NCI-H1105 (cell line): Measurements from ENCODE around the gene EIF3B.
"Not testable (repeated sequence)": the region's sequence is repeated elsewhere in the genome, so short reads cannot be mapped to it uniquely, and the experiment has no call there.

Source experiments
- DNase-seq: peaks from one replicate; lab custom pipeline; 2025; lab: John Stamatoyannopoulos, UW

EIF3B gene

DNA sequence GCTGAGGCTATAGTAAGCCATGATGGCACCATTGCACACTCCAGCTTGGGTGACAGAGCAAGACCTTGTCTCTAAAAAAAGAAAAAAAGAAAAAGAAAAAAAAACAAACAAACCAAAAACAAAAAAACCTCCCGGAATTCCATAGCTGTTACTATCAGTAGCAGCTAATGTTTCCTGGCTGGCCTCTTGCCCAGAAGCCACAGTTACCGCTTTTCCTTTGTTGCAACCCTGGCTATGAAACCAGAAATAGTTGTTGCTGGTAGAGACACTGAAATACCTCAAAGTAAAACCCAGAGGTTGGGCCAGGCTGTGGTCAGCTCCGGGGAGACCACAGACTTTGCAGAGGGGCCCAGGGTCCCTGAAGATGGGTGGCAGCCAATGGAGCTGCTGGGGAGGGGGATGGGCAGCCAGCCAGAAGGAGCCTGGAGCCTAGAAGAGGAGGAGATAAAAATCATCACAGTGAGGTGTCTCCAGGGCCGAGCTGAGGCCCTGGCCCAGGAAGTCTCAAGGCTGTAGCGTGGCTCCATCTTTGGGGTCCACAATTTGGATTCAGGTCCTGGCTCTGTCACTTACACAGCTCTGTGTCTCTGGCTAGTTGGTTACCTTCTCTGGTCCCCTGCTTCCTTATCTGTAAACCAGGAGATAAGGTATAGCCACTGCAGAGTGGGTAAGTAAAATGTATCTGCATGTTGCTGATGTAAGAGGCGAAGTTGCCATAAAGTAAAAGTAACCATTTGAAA is 45.4 kb downstream of the EIF3B start:
- DNase-seq = peak; percentile 14

DNA sequence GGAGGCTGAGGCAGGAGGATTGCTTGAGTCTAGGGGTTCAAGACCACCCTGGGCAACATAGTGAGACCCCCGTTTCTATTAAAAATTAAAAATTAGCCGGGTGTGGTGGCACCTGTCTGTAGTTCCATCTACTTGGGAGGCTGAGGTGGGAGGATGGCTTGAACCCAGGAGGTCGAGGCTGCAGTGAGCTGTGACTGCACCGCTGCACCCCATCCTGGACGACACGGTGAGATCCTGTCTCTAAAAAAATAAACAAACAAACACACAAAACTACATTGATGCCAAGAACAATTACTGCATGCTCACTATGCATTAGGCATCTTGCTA is 48.0 kb downstream of the EIF3B start:
- no peak for DNase-seq

DNA sequence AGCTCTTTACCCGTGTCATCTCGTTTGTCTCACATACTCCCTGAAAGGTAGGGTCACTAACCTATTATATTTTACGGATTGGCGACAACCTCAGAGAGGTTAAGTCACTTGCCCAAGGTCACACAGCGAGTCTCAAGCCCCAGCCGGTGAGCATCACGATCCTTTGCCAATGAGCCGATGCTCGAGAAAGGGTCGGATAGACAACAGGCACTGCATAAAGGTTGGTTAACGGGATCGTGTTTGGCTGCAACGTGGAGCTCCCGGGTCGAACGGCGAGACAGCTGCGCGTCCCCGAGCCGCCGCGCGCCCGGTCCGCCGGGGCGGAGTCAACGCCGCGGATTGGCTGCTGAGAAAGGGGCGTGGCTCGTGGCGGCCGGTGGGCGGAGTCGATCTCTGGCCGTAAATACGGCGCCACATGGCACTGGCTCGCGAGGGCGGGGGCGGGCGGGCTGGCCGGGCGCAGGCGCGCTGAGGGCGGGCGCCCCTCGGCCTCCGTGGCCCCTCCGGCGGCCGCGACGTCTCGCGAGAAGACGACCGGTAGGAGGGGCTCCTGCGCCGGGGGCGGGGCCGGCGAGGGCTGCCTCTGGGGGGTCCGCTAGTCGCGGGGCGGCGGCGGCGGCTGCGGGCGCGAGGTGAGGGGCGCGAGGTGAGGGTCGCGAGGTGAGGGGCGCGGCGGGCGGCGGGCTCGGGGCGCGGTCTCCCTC is 48.5 kb downstream of the EIF3B start, which contains the start of gene CHST12:
Gene CHST12, plus strand, starts transcription at position 598 of the 704 bp plus-strand sequence. CDS start 29,029 bp downstream, outside the sequence.
- peak; percentile 88 for DNase-seq

DNA sequence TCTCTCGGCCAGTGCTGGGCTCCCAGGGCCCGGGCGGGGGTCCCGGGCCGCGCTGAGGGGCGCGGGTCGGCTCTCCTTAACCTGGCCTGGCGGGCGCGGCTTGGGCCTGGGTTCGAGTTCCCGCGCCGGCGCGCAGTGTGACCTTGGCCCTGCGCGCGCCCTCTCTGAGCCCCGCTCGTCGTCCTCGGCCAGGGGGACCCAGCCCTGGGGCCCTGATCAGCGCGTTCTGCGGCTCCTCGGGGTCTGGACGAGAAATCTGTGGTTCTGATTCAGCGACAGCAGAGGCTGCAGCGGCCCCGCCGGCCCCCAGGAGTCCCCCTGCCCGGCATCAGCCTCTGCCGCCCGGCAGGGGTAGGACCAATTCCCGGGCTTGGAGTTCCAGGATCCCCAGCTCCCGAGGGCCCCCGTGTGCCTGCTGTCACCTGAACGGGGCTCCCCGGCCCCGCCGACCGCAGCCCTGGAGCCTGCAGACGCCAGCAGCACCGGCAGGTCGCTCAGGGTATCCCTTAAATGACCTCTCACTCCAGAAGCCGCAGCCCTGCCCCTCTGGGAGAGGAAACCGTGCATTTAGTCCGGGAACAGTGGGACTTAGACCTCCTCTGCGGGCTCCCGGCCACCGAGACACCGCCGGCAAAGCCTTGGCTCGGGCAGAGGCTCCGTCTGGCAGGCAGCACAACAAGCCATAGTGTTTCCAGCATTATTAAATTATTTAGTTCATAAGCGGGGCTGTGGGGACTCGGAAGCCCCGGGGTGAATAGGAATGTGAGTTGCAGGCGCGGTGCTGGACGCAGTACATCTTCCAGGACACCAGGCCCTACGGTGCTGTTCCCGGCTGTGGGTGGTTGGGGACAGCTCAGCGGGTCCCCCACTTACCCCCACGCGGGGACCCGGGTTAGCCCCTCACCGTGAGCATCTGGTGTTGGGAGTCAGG is 49.4 kb downstream of the EIF3B start:
- DNase-seq = peak; percentile 4

DNA sequence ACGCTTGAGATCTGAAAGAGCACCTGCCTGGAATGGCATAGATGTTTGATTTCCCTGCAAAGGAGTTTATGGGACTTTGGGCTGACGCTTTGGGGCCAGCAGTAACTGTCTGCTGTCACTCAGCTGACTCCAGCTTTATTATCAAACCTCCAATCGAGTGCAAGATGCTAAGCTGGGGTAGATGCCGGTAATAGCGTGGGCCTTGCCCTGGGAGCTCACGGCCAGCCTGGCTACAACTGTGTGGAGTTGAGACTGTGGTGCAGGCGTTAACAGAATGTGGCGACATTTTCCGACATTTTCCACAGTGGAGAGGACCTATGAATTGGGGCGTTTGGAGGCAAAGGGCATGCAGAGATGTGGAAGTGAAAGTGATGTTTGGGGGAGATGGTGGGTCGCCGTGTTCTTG is 50.1 kb downstream of the EIF3B start:
- no peak for DNase-seq

DNA sequence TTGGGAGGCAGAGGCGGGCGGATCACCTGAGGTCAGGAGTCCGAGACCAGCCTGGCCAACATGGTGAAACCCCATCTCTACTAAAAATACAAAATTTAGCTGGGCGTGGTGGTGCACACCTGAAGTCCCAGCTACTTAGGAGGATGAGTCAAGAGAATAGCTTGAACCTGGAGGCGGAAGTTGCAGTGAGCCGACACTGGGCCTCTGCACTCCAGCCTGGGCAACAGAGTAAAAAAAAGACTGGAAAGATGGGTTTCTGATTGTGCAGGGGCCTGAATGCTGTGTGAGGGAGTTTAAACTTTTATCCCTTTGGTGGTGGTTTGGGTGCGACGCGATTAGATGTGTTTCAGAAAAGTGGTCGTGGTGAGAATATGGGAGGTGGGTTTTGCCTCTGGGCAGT is 50.6 kb downstream of the EIF3B start:
- DNase-seq = no peak

DNA sequence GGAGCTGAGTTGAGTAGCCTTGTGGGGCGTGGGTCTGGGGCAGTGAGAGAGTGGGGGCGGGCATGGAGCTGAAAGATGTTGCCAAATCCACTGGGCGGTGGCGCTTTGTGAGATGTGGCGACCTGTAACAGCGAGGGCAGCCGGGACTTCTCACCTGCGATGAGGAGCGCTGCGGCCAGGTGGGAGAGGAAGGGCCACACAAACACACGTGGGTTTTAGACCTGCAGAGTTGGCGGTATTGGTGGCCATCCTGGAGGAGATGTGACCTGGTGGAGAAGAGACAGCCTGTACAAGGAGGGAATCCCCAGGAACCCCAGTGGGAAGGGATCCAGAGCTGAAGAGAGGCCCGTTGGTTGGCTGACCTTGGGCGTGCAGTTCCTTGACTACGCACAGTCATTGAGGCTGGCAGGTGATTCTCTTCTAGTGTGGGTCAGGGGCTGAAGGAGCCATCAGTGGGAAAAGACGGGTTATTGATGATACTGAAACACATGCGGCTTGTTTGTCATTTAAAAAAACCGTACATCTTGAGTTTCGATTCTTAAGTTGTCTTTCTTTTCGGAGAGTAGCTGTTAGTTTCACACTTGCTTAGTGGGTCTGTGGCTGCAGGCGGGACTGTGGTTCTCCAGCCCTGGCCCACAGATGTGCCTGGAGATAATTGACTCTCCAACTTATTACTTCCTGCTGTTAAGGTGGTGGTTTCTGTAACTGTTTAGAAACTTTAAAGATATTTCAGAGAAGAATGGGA is 51.1 kb downstream of the EIF3B start:
- no peak for DNase-seq

DNA sequence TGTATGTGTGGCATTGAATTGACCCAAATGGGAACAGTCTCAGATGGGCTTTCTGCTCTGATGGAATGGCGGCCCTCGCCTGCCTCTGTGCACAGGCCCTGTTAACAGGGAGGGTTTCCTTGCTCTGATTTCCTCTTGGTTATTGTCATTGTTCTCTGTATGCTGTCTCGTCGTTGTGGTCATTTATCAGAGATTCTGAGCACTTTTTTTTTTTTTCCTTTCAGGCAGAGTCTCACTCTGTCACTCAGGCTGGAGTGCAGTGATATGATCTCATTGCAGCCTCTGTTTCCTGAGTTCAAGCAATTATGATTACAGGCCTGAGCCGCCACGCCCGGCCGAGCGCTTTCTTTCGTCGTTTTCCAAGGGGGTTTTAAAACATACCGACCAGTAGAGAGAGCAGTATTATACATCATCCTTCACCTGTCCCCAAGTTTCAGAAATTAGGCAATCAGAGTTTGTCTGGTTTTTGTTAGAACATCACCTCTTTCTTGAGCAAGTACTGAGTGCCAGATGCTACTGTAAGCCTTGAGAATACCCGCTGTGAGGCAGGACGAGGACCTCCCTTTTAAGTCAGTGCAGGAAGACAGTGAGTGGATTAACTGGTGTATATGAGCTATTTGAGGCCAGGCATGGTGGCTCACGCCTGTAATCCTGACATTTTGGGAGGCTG is 55.3 kb downstream of the EIF3B start:
- DNase-seq = no peak

DNA sequence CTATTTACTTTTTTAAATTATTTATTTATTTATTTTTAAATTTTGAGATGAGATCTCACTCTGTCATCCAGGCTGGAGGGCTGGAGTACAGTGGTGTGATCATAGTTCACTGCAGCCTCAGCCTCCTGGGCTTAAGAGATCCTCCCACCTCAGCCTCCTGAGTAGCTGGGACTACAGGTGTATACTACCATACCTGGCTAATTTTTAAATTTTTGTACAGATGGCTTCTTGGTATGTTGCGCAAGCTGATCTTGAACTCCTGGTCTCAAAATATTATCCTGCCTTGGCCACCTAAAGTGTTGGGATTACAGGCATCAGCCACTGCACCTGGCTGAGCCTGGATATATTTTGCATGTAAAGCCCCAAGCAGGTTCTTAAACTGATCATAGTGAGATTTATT is 56.4 kb downstream of the EIF3B start:
- no peak for DNase-seq

DNA sequence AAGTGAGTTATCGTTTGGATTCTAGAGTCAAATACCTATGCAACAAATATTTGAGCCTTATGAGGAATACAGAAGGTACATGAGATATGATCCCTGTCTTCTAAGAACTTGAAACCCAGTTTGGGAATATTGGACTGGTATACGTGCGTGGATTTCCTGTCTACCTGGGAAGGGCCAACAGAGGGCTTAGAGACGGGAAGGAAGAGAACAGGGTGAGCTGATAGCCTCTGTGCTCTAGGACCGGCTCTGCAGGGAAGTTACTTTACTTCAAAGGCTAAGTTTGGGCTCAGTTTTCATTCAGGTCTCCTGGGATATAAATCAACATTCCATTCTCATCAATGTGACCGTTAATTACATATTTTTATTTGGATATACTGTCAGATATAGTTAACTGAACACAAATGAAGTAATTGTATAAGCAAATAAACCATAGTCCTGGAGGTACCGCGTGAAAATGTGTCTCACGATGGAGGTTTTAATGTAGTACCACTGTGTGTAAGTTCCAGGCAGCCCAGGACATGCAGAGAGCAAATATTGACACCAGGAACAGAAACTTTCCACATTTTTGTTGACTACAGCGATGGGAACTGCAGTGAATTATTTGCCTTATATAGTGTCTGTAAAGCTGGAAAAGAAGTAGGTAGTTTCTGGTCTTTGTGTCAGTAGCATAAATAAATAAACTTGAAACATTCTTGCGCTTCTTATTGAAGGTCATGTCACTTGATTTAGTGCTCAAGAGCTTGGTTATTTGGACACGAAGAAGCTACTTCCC is 57.4 kb downstream of the EIF3B start:
- no peak for DNase-seq

DNA sequence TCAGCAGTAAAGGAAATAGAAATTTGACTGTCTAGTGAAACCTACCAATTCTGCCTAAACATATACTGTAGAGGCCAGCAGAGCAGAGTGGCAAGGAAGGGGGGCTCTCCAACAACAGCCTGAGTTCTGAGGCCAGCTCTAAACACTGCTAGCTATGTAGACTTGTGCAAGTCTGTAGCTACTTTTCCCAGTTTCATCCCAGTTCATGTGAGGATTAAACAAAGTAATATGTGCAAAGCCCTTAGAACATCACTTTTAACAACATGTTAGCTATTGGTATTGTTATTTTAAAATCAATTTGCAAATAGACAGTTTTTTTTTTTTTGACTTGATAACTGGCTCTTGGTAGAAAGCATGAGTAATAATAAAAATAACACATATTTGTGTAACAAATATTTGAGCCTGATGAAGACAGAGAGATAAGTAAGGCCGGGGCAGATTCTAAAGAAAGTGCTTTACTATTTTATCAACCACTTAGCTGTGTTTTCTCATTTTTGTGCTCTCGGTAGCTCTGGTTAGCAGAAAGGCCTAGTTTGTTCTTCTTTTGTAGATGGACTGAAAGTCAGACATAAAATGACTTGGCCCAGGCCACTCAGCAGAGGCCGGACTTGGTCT is 58.1 kb downstream of the EIF3B start:
- no peak for DNase-seq

DNA sequence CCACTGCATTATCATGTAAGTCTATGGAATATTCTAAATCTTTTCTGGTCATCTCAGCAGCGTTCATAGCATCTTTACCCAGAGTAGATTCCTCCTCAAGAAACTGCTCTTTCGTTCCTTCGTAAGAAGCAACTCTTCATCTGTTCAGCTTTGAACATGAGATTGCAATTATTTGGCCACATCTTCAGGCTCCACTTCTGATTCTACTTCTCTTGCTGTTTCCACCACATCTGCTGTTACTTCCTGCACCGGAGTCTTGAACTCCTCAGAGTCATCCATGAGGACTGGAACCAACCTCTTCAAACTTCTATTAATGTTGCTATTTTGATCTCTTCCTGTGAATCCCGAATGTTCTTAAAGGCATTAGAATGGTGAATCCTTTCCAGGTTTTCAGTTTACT is 61.4 kb downstream of the EIF3B start:
- DNase-seq = no peak

DNA sequence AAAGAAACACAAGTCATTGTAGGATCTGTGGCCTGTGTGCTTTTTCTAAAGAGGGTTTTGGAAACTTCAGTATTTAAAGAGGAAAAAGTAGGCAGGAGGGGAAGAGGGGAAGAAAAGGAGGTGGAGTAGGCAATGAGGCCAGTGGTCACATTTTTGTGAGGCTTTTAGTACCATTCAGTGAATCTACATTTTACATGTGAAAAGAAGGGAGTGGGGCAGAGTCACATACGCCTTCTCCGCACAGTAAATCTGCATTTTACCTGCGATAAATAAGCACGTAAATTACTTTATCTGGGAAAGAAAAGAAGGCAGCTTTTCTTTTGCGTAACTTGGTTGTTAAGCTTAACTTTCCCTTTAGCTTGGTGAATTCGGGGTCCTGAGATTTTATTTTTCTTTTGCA is 62.0 kb downstream of the EIF3B start:
- DNase-seq = no peak

DNA sequence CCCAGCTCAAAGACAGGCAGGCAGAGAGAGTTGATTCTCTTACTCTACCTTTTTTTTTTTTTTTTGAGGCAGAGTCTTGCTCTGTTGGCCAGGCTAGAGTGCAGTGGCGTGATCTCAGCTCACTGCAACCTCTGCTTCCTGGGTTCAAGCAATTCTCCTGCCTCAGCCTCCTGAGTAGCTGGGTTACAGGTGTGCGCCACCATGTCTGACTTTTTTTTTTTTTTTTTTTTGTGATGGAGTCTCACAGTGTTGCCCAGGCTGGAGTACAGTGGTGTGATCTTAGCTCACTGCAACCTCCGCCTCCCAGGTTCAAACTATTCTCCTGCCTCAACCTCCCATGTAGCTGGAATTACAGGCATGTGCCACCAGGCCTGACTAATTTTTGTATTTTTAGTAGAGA is 62.6 kb downstream of the EIF3B start:
- not testable (repeated sequence) for DNase-seq

DNA sequence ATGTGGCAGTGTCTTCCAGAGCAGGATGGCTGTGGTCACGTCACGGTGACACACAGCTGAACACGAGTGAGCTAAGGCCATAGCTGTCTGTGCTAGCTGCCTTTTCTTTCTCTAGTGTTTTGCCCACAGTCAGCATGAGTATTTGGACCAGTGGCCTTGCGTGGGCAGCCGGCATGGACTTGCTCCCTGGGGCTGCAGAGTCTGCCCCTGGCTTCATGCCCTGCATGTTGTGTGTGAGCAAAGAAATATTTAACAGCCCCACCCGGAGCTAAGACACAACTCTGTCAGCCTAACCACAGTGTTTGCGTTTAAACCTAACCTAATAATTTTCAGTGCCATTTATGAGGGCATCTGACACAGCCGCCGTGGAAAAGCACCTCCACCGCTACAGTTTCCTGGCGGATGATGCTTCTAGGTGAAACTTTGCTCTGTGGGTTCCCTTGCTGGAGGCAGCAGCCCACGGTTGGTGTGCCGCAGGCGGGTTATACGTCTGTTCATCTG is 63.4 kb downstream of the EIF3B start:
- DNase-seq = no peak

DNA sequence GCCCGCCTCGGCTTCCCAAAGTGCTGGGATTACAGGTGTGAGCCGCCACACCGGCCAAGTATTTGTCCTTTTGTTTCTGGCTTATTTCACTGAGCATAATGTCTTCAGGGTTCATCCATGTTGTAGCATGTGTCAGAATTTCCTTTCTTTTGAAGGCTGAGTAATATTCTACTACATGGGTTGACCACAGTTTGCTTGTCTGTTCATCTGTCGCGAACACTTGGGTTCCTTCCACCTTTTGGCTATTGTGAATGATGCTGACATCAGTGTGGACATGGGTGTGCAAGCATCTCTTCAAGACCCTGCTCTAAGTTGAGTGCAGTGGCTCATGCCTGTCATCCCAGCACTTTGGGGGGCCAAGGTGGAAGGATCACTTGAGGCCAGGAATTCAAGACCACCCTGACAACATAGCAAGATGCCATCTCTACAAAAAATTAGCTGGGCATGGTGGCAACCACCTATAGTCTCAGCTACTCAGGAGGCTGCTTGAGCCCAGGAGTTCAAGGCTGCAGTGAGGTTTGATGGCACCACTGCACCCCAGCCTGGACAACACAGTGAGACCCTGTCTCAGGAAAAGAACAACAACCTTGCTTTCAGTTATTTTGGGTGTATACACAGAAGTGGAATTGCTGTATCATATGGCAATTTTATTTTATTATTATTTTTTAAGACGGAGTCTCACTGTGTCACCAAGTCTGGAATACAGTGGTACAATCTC is 65.7 kb downstream of the EIF3B start:
- no peak for DNase-seq

DNA sequence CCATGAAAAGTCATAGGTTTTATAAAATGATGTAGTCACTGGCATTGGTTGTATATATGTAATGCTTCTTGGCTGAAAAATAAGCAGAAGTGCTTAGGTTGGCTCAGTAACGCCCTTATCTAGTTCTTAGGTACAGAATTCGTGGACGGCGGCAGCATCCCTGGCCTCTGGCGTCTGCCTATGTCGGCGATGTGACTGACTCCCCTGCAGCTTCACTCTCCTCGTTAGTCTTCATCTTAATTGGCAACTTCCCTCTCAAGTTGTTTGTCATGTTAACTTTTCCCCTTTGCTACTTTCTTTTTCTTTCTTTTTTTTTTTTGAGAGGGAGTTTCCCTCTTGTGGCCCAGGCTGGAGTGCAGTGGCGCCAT is 67.3 kb downstream of the EIF3B start:
- no peak for DNase-seq

DNA sequence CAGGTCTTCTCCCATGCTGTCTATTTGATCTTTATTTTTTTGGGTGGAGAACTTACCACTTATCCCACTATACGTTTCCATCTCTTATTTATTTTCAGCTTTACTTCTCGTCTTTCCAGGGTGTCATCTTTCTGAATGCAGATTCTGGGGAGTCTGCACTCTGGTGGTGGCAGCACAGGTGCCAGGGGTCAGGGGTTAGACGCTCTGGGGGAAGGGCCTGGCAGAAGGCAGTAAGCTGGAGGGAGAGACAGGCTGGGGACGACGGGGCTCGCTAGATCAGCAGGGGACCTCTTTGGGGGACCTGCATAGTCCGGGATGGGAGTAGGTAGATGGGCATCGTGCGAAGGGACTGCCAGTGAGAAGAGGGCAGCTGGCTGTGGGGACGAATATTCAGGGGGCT is 71.1 kb downstream of the EIF3B start:
- no peak for DNase-seq
